ENCODE measurements around the gene CXCL10. TPM values are rescaled to one million over a fixed set of nuclear protein-coding genes. Genes with fewer than 3 reads are reported as not detected.
A peak's percentile ranks its signal among the peaks of the same experiment; 100 is the strongest.
"Not testable (repeated sequence)": the region's sequence is repeated elsewhere in the genome, so short reads cannot be mapped to it uniquely, and the experiment has no call there.

CXCL10 gene
- total and polyA plus RNA-seq, 2 donors, result 0.48 to 7.6 TPM

DNA sequence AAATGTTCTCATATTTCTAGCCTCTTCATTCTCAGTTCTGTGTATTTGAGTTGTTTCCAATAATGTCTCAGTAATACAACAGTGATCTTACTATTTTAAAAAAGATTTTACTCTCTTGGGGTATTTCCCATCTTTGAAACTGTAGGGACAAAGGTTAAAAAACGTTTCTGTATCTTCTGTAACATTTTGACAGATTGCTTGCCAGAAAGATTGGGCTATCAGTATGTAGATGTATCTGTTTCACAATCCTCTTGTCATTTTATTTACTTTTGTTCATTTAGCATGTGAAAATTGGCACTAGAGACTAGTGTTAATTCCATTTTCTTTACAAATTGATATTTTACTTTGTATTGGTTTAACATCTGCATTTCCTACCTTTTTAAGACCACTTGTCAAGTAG is 9.8 kb downstream of the CXCL10 start:
- peaks cover 3% of the 10 kb centered on the region for H3K4me1 ChIP-seq (ENCODE audit: insufficient read depth)
- DNase-seq (ENCODE audit: extremely low spot score), result no peak
- H3K4me3 ChIP-seq (ENCODE audit: low read depth, low read length), result no peak overlapping the region
- no peak overlapping the region for H3K27ac ChIP-seq (ENCODE audit: low read depth)
- H3K36me3 ChIP-seq (ENCODE audit: insufficient read depth), result no peaks in the 10 kb centered on the region
- 28% methylated on average over 1 of the region's 1 CpG for WGBS

DNA sequence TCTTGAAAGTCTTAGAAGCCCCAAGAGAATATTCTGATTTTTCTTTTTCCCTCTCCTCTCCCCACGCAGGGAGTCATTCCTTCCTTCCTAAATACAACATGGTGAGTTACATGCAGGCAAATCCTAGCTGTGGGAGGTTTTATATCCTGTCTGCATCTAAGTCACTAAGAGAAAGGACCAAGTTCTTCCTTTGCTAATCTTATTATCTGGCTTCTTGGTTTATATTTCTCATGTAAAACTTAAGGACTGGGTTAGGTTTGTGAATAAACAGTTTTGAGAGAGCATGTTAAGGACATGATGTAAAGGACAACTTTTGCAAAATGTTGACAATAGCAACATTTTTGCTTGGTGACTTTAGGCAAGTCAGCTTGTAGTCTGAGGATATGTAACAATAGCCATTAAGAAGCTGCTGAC is 10.9 kb downstream of the CXCL10 start:
- DNase-seq (ENCODE audit: extremely low spot score), result no peak
- peaks cover 3% of the 10 kb centered on the region for H3K4me1 ChIP-seq (ENCODE audit: insufficient read depth)
- 13% methylated on average over 1 of the region's 1 CpG for WGBS
- H3K4me3 ChIP-seq (ENCODE audit: low read depth, low read length), result no peak overlapping the region
- no peak overlapping the region for H3K27ac ChIP-seq (ENCODE audit: low read depth)
- no peaks in the 10 kb centered on the region for H3K36me3 ChIP-seq (ENCODE audit: insufficient read depth)

DNA sequence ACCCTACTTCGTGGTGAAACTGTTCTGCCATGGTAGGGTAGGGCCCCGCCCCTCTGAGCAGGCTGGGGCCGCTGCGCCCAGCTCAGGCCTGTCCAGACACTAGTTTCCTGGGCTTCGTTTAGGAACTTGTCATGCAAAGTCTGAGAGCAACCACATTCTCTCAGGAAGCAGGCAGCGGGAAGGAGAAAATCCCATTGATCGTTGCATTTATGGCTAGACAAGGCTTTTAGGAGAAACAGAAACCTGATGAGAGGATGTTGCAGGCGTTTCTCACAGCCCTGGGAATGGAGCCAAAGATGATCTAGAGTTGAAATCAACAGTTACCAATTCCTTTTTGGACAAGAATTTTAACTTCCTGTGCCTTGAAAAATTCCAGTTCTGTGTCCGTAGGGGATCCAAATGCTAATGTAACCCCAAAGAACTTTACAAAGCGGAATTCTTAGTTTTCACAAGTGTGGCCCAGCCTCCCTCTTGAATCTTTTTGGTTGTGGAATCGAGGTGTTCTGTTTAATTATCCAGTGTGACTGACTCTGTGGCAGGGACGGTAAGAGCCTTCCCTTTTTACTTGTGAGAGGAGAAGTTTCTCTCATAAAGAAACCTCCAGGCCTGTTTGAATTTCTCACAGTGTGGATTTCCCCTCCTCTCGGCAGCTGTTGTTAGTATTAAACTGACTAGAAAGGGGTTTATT is 11.5 kb downstream of the CXCL10 start:
- H3K36me3 ChIP-seq (ENCODE audit: insufficient read depth), result no peaks in the 10 kb centered on the region
- peak; percentile 41 for DNase-seq (ENCODE audit: extremely low spot score)
- WGBS, result 18% methylated on average over 13 of the region's 13 CpGs
- H3K4me1 ChIP-seq (ENCODE audit: insufficient read depth), result peaks cover 3% of the 10 kb centered on the region
- H3K4me3 ChIP-seq (ENCODE audit: low read depth, low read length), result peak overlapping the region; percentile 17
- H3K27ac ChIP-seq (ENCODE audit: low read depth), result peak overlapping the region; percentile 64

DNA sequence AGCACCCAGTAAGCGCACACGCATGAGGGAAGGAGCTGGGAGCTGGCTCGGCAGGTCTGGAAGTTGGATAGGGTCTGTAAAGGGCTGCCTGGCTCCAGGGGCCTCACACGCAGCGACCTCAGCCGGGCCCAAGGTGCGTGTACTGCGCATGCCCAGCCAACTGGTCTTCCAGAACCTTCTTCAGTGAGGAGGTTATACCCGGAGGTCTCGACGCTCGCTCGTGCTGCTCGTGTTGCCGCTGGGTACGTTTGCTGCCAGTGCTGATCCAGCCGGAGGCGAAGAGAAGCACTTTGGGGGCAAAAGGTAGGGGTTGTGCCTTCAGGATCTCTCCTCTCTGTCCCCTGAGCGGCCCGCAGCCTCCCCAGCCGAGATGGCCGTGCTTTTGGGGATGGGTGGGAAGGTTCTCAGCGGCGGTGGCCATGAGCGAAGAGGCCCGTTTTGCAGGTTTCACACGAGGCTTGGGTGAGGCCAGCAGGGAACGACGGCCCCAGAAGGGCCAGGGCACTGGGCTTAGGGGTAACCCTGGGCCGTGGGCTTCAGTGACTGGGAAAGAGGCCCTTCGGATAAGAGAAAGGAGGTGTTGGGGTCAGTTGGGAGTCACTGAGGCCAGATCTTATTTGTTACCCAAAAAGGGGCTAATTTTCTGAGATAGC is 12.2 kb downstream of the CXCL10 start:
- no peak overlapping the region for H3K4me3 ChIP-seq (ENCODE audit: low read depth, low read length)
- no peaks in the 10 kb centered on the region for H3K36me3 ChIP-seq (ENCODE audit: insufficient read depth)
- no peak for DNase-seq (ENCODE audit: extremely low spot score)
- WGBS, result 95% methylated on average over 31 of the region's 31 CpGs
- H3K4me1 ChIP-seq (ENCODE audit: insufficient read depth), result peaks cover 3% of the 10 kb centered on the region
- no peak overlapping the region for H3K27ac ChIP-seq (ENCODE audit: low read depth)

DNA sequence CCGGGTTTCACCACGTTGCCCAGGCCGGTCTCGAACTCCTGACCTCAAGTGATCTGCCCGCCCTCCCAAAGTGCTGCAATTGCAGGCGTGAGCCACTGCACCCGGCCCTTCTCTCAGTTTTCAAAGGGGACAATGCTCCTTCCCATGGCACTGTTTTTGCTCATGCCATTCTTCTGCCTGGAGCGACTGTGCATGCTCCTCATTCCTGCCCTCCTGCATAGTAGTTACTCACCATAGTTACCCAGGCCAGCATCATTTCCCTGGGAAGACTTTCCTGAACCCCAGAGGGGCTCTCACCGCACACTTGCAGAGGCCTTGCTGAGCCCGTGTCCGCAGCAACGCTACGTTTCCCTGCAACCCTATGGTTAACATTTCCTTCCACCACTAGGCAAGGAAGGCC is 12.7 kb downstream of the CXCL10 start:
- no peak overlapping the region for H3K4me3 ChIP-seq (ENCODE audit: low read depth, low read length)
- H3K4me1 ChIP-seq (ENCODE audit: insufficient read depth), result peaks cover 3% of the 10 kb centered on the region
- H3K27ac ChIP-seq (ENCODE audit: low read depth), result no peak overlapping the region
- no peak for DNase-seq (ENCODE audit: extremely low spot score)
- no peaks in the 10 kb centered on the region for H3K36me3 ChIP-seq (ENCODE audit: insufficient read depth)
- 96% methylated on average over 13 of the region's 13 CpGs for WGBS

DNA sequence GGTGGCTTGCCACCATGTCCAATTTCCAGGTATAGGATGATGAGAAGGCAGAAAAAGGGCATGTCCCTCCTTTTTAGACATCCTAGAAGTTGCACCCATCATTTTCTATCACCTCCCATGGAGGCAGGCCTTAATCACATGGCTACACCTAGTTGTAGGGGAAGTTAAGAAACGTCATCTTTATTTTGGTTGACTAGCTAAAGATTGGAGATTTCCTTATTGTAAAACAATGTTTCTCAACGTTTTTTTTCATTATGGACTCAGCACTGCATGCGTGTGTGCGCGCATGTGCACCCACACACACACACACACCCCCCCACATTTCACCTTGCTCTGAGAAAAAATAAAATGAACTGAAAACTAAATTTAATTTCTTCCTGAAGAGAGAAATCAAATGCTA is 14.0 kb downstream of the CXCL10 start:
- H3K36me3 ChIP-seq (ENCODE audit: insufficient read depth), result no peaks in the 10 kb centered on the region
- no peak overlapping the region for H3K4me3 ChIP-seq (ENCODE audit: low read depth, low read length)
- WGBS, result 75% methylated on average over 5 of the region's 5 CpGs
- H3K4me1 ChIP-seq (ENCODE audit: insufficient read depth), result peaks cover 3% of the 10 kb centered on the region
- H3K27ac ChIP-seq (ENCODE audit: low read depth), result no peak overlapping the region
- no peak for DNase-seq (ENCODE audit: extremely low spot score)

DNA sequence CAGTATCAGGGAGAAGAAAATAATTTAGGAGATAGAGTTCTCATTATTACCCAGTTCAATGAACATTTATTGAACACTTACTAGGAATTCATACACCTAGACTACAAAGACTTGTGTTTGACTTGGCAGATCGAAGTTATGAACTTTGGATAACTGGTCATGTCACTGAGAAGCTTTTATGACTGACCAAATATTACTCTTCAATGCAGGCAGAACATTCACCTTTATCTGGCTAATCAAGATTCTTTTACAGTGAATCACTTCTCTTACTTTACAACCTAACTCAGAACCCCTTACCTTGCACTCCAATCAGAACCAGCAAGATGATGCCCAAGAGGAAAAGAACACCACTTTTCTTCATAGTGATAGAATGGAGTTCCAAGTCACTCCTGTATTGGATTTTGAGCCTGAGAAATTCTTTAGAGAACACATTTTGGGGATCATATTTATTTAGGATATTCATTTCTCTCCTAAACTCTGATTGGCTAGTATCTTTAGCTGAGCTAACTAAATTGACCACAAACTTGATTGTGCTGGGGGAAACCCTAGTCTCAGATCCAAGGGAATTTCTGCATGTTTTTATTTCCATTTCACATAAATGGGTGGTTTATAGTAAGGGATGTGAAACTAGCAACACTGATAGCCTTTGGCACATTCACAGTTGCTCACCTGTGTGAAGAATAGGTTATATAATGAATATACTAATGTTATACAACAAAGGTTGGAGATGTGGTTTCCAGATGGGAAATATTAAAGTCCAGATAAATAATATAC is 16.0 kb downstream of the CXCL10 start, which contains the start of gene CXCL9:
Gene CXCL9, minus strand, starts transcription at position 421 of the 774 bp plus-strand sequence. Its CDS starts 60 bp downstream, at position 361.
- Histone ChIP-seq H3K36me3 (ENCODE audit: insufficient read depth) (no peaks in the 10 kb centered on the region), H3K4me1 (ENCODE audit: insufficient read depth) (no peaks in the 10 kb centered on the region), H3K27ac (ENCODE audit: low read depth) (no peak within 1 kb of the TSS), H3K4me3 (ENCODE audit: low read depth, low read length) (no peak within 1 kb of the TSS)
- no peak for DNase-seq (ENCODE audit: extremely low spot score)
- WGBS, result 64% methylated on average over 1 of the region's 1 CpG

DNA sequence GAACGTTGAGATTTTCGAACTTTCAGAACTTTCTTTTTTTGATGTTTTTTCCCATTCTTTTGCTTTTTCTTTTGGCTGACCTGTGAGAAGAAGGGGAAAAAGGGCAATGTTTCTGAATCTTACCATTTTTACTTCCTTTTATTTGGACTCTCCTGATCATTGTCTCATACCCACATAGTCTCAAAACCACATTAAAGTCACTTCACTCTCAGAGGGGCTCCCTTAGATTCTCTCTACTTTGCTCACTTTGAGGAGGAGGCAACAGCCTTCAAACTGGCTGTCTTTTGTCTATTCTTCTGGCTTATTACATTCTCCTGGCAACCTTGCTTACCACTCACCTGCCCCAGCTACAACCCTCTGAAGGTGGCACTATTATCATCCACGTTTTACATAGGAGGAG is 19.7 kb downstream of the CXCL10 start:
- no peak for DNase-seq (ENCODE audit: extremely low spot score)
- 83% methylated on average over 3 of the region's 3 CpGs for WGBS
- no peaks in the 10 kb centered on the region for H3K4me1 ChIP-seq (ENCODE audit: insufficient read depth)
- H3K36me3 ChIP-seq (ENCODE audit: insufficient read depth), result no peaks in the 10 kb centered on the region
- H3K4me3 ChIP-seq (ENCODE audit: low read depth, low read length), result no peak overlapping the region
- no peak overlapping the region for H3K27ac ChIP-seq (ENCODE audit: low read depth)

DNA sequence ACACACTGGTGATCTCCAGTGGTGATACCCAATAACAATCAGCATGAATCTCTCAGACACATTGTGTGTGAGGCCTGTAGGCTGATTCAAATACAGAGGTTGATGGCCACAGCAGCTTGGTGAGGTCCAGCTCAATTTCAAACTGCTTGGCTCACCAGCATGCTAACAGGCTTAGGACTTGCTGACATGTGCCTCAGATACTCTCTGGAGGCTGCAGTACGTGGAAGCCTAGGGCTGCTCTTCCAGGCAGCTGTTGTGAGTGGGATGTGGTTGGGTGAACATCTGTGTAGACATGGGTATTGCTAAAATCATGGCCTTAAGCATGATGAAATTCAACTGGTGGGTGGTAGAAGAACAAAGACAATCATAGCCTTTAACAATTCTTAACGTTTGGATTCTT is 20.3 kb downstream of the CXCL10 start:
- Histone ChIP-seq H3K27ac (ENCODE audit: low read depth) (no peak overlapping the region), H3K36me3 (ENCODE audit: insufficient read depth) (no peaks in the 10 kb centered on the region), H3K4me1 (ENCODE audit: insufficient read depth) (no peaks in the 10 kb centered on the region), H3K4me3 (ENCODE audit: low read depth, low read length) (no peak overlapping the region)
- DNase-seq (ENCODE audit: extremely low spot score), result no peak
- 70% methylated on average over 2 of the region's 2 CpGs for WGBS

DNA sequence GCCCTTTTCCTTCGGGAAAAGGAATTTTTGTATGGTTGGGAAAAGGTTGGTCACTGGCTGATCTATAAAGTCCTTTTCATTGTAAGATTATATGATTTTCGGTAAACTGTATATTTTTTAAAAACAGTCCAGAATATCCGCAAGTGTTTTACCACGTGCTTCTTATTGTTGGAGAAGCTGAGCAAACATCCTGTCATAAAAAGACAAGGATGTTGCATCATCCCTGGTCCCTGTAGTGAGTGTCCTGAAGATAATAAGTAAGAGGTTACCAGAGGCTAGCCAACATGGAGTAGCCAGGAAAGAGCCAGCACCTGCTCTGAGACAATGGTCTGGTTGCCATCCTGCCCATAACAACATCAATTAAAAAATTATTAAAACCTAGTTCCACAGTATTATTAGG is 21.1 kb downstream of the CXCL10 start:
- no peaks in the 10 kb centered on the region for H3K36me3 ChIP-seq (ENCODE audit: insufficient read depth)
- whole genome bisulfite sequencing, result 64% methylated on average over 4 of the region's 4 CpGs
- H3K4me1 ChIP-seq (ENCODE audit: insufficient read depth), result no peaks in the 10 kb centered on the region
- no peak overlapping the region for H3K4me3 ChIP-seq (ENCODE audit: low read depth, low read length)
- no peak overlapping the region for H3K27ac ChIP-seq (ENCODE audit: low read depth)
- DNase-seq (ENCODE audit: extremely low spot score), result no peak

DNA sequence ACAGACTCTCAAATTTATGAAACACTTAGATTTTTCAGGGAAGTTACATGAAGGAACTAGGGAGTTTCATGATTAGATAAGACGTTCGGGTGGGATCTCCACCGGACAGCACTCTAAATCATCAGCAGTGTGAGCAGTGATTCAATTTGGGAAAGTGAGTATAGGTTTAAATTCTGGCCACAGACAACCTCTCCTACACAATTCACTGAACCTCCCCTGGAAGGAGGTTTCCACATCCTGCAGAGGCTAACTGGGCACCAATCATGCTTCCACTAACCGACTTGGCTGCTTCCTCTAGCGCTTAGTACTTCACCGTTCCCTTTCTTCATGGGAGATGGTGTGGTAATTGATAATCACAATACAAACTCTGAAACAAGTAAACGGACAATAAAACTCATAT is 21.6 kb downstream of the CXCL10 start:
- no peak for DNase-seq (ENCODE audit: extremely low spot score)
- Histone ChIP-seq H3K4me1 (ENCODE audit: insufficient read depth) (no peaks in the 10 kb centered on the region), H3K36me3 (ENCODE audit: insufficient read depth) (no peaks in the 10 kb centered on the region), H3K4me3 (ENCODE audit: low read depth, low read length) (no peak overlapping the region), H3K27ac (ENCODE audit: low read depth) (no peak overlapping the region)
- 73% methylated on average over 7 of the region's 7 CpGs for WGBS

DNA sequence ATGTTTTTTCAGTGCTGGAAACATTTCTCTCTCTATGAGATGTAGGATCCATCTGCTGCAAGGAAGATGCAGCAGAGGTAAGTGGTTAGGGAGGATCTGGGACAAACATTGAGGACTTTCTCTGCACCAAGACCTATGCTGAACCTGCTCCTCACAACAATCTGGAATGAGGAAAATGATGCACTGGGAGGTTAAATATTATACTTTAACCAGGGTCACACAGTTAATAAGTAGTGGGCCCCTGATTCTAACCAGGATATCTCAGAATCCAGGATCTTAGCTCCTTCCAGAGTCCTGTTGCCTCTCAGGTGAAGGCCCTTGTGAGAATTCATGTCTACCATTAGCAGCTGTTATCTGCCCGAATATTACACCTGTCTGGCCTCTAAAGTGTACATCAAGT is 23.0 kb downstream of the CXCL10 start:
- H3K27ac ChIP-seq (ENCODE audit: low read depth), result no peak overlapping the region
- no peaks in the 10 kb centered on the region for H3K36me3 ChIP-seq (ENCODE audit: insufficient read depth)
- H3K4me3 ChIP-seq (ENCODE audit: low read depth, low read length), result no peak overlapping the region
- WGBS, result 88% methylated on average over 1 of the region's 1 CpG
- no peak for DNase-seq (ENCODE audit: extremely low spot score)
- H3K4me1 ChIP-seq (ENCODE audit: insufficient read depth), result no peaks in the 10 kb centered on the region

DNA sequence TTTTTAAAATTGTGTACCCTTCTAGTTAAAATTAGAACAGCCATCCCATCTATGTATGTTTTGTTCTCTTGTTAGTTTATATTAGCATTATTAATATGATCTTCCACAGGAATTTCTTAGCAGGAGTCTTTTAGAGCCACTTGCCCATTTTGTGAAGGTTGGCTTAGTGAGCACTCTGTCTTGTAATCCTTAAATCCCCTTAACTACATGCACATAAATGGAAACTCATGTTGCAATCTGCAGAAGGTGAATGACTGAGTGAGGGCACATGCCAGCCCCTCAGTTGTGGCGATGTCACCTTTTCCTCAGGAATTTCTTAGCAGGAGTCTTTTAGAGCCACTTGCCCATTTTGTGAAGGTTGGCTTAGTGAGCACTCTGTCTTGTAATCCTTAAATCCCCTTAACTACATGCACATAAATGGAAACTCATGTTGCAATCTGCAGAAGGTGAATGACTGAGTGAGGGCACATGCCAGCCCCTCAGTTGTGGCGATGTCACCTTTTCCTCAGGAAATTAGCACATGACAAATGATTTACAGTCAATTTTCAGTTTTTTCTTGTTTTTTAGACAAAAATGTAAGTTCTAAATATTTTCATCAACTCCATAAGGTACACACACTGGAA is 24.7 kb downstream of the CXCL10 start:
- DNase-seq (ENCODE audit: extremely low spot score); H3K36me3 ChIP-seq (ENCODE audit: insufficient read depth); H3K4me3 ChIP-seq (ENCODE audit: low read depth, low read length); H3K27ac ChIP-seq (ENCODE audit: low read depth); H3K4me1 ChIP-seq (ENCODE audit: insufficient read depth): not testable (repeated sequence)
- 63% methylated on average over 2 of the region's 2 CpGs for WGBS

All from urinary bladder (tissue), 4 donors.